SK-MEL-5 (cell line): ENCODE results near the gene ZNF587. TPM values are rescaled to one million over a fixed set of nuclear protein-coding genes. Genes with fewer than 3 reads are reported as not detected.
"Not testable (repeated sequence)": the region's sequence is repeated elsewhere in the genome, so short reads cannot be mapped to it uniquely, and the experiment has no call there.

Source experiments
- DNase-seq: peaks from one replicate; pipeline ENCODE4 v3.0.0-alpha.2; 2016; ENCODE audit warnings: low read depth, low spot score
- in situ Hi-C: cut with HindIII; loops from 2 replicates; pipeline ENCODE4 v1.10.0; 2016; ENCODE audit warnings: low sequenced_read_pairs, high pct_unique_total_duplicates, low pct_unique_long_range_greater_than_20kb
- polyA plus RNA-seq, 2 experiments: library from polyadenylated mRNA; depleted of rRNA; stranded (reverse); fragments of >200 nt; gene quantifications; 2 replicates each; pipeline ENCODE4 v1.2.3, GENCODE V29; 2015
- total RNA-seq: library from RNA; depleted of rRNA; stranded (reverse); fragments of >200 nt; shearing (Covaris generic); gene quantifications from 2 replicates; pipeline ENCODE4 v1.2.3, GENCODE V29; 2014; rRNA removed

The ZNF587 gene
- total RNA-seq = 10.2 and 13.2 TPM in 2 replicates
- polyA plus RNA-seq (2015; cell fraction: cytosol; rRNA removed) = 7.2 and 7.4 TPM in 2 replicates
- polyA plus RNA-seq (2015; cell fraction: nucleus; rRNA removed) = 56.4 and 59.6 TPM in 2 replicates

GRCh38 chr19:57849666-57850473 is at the start of gene ZNF587:
Gene ZNF587 (plus strand): TSS chr19:57849859. CDS start chr19:57850039, 180 bp downstream.
- DNase-seq = peak; percentile 87
- in situ Hi-C loops = not testable (repeated sequence)

- no peak for DNase-seq
- in situ Hi-C loops = no loop called here
These were observed 49.0 kb upstream of the ZNF587 start for GRCh38 chr19:57800696-57801095.

GRCh38 chr19:57802269-57802668 is 47.4 kb upstream of the ZNF587 start:
- no peak for DNase-seq
- in situ Hi-C loops = no loop called here

GRCh38 chr19:57803265-57803593 is 46.4 kb upstream of the ZNF587 start:
- DNase-seq = no peak
- in situ Hi-C loops = no loop called here

- in situ Hi-C loops = no loop called here
These were observed 45.9 kb upstream of the ZNF587 start for GRCh38 chr19:57803594-57804325.

GRCh38 chr19:57807541-57807940 is 42.1 kb upstream of the ZNF587 start:
- in situ Hi-C loops = no loop called here
- no peak for DNase-seq

More at GRCh38 chr19:57803594-57804325, 45.9 kb upstream of the ZNF587 start:
- DNase-seq = no peak

- in situ Hi-C loops, DNase-seq: not testable (repeated sequence)
These were observed 39.0 kb upstream of the ZNF587 start for GRCh38 chr19:57810410-57811295.

- no peak for DNase-seq
- in situ Hi-C loops = no loop called here
These were observed 37.4 kb upstream of the ZNF587 start for GRCh38 chr19:57812226-57812625.

GRCh38 chr19:57812975-57813820 is 36.5 kb upstream of the ZNF587 start:
- DNase-seq, in situ Hi-C loops: not testable (repeated sequence)

- in situ Hi-C loops = no loop called here
- DNase-seq = no peak
These were observed 35.6 kb upstream of the ZNF587 start for GRCh38 chr19:57813919-57814504.

- DNase-seq = peak; percentile 94
- in situ Hi-C loops = no loop called here
These were observed 35.0 kb upstream of the ZNF587 start, which contains the start of gene ZNF552 for GRCh38 chr19:57814505-57815246. Gene ZNF552 (minus strand): TSS chr19:57814913. CDS start chr19:57814743, 170 bp downstream.

GRCh38 chr19:57815247-57816075 is 34.2 kb upstream of the ZNF587 start:
- in situ Hi-C loops = no loop called here
- DNase-seq = no peak

GRCh38 chr19:57816652-57817051 is 33.0 kb upstream of the ZNF587 start:
- in situ Hi-C loops = no loop called here
- DNase-seq = no peak

- in situ Hi-C loops = no loop called here
These were observed 31.7 kb upstream of the ZNF587 start for GRCh38 chr19:57817976-57818375.

GRCh38 chr19:57818378-57818777 is 31.3 kb upstream of the ZNF587 start:
- DNase-seq = no peak
- in situ Hi-C loops = no loop called here

More at GRCh38 chr19:57817976-57818375, 31.7 kb upstream of the ZNF587 start:
- DNase-seq = no peak
